OCI-M2 (cell line): ENCODE data around the gene ALOXE3.

Source experiments
- DNase-seq: peaks from one replicate; lab custom pipeline; 2025; ENCODE audit not compliant: unreplicated experiment; lab: John Stamatoyannopoulos, UW

The ALOXE3 gene

GRCh38 chr17:8055851-8056231, 62.5 kb downstream of the ALOXE3 start:
- DNase-seq = no peak

GRCh38 chr17:8053600-8053999, 64.7 kb downstream of the ALOXE3 start:
- no peak for DNase-seq

- DNase-seq = no peak
Measured at GRCh38 chr17:8052256-8053252, 65.8 kb downstream of the ALOXE3 start.

DNA sequence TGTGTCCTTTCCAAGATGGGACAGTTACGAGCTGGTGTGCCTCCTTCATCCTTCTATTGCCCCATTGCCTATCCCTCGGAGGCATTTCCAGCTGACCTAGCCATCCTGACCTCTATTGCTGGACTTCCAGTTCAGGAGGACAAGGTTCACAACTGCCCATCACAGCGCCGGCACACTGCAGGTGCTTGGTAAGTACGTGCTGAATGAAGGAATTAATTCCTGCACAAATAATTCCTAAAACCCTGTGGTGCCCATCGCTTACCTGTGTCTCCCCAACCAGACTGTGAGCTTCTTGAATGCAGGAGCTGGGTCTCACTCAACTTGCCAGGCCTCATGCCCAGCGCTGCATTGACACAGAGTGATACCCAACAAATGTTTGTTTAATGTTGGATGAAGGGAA, 66.5 kb downstream of the ALOXE3 start:
- DNase-seq = no peak

DNA sequence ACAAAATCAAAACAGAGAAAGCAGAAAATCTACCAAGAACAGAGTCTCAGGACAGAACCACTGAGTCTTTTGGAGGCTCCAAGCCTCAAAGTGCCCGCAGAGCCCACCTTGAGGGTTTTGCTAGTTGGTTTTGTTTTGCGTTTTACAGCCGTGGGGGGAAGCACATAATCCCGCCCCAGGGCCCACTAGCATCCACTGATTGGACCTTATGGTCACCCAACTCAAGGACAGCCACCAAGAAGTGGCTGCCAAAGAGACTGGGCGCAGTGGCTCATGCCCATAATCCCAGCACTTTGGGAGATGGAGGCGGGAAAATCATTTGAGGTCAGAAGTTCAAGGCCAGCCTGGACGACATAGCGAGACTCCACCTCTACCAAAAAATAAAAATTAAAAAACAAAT, 69.6 kb downstream of the ALOXE3 start:
- DNase-seq = no peak

DNA sequence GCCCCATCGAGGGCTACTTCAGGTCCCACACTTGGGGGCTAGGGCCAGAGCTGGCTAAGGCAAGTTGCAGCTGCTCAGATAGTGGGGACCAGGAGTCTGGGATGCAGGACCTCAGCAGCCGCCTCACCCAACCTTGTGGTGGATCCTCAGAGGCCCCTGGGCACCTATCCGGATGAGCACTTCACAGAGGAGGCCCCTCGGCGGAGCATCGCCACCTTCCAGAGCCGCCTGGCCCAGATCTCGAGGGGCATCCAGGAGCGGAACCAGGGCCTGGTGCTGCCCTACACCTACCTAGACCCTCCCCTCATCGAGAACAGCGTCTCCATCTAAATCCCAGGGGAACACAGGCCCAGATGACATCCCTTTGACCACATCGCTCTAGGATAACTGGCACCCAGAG, 70.1 kb downstream of the ALOXE3 start:
- DNase-seq = no peak

GRCh38 chr17:8047769-8048110, 70.6 kb downstream of the ALOXE3 start:
- DNase-seq = no peak

GRCh38 chr17:8046929-8047768, 71.2 kb downstream of the ALOXE3 start:
- no peak for DNase-seq

GRCh38 chr17:8046306-8046928, 71.9 kb downstream of the ALOXE3 start:
- DNase-seq = no peak
